A549 (cell line): Measurements from ENCODE around the gene PHYKPL.

Experiments used
- EP300 ChIP-seq, 2 experiments: fragments of >200 bp; sonication (Bioruptor Twin); formaldehyde crosslinking; IDR thresholded peaks; 2 replicates in 1 of 2; 3 replicates in 1 of 2; pipeline ENCODE4 v1.6.1; 2016 to 2017
- HDAC2 ChIP-seq: fragments of 200-600 bp; sonication (generic); IDR thresholded peaks from 2 replicates; pipeline ENCODE4 v1.6.1; 2016
- POLR2A ChIP-seq: IDR thresholded peaks from 2 replicates; pipeline ENCODE4 v1.6.1; 2012; ENCODE audit warnings: mild to moderate bottlenecking, low read length
- RAD21 ChIP-seq, 2 experiments: fragments of >200 bp in 1 of 2; sonication (Bioruptor Twin) in 1 of 2; formaldehyde crosslinking in 1 of 2; IDR thresholded peaks in 1 of 2; conservative IDR thresholded peaks in 1 of 2; 2 replicates in 1 of 2; 3 replicates in 1 of 2; pipeline ENCODE4 v1.6.1; 2012 to 2018; ENCODE audit warnings: inconsistent platforms in 1 of 2
- SMC3 ChIP-seq: fragments of >200 bp; sonication (Bioruptor Twin); formaldehyde crosslinking; IDR thresholded peaks from 3 replicates; pipeline ENCODE4 v1.6.1; 2018; ENCODE audit warnings: inconsistent platforms
- TF ChIP-seq, protein P1 (sequence below): fragments of >200 bp; sonication (Bioruptor Twin); formaldehyde crosslinking; IDR thresholded peaks from 3 replicates; pipeline ENCODE4 v1.5.1; 2016
- TF ChIP-seq, protein P2 (sequence below): fragments of 250-450 bp; sonication (Bioruptor Pico); IDR thresholded peaks from 2 replicates; pipeline ENCODE4 v1.5.0; 2021; ENCODE audit warnings: mild to moderate bottlenecking, moderate library complexity, borderline replicate concordance
- TF ChIP-seq, protein P3 (sequence below): fragments of 200-600 bp; sonication (generic); IDR thresholded peaks from 2 replicates; pipeline ENCODE4 v1.6.1; 2016; ENCODE audit warnings: antibody characterized with exemption, mild to moderate bottlenecking, moderate library complexity

DNA sequence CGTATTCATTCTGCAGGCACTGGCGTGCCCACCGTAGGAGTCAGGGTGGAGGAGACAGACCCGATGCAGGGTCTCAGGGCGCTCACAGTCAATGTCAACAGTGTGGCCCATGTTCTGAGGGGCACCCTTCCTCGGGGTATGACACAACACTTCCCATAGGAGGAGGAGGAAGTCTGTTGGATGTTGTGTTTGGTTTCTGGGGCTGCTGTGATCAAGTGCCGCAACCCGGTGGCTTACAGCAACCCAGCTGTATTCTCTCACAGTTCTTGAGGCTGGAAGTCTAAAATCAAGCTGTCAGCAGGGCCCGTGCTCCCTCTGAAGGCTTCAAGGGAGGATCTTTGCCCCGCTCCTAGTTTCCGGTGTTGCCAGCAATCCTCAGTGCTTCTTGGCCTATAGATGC lies 33.9 kb downstream of the PHYKPL start:
- TF ChIP-seq, protein P1, sequence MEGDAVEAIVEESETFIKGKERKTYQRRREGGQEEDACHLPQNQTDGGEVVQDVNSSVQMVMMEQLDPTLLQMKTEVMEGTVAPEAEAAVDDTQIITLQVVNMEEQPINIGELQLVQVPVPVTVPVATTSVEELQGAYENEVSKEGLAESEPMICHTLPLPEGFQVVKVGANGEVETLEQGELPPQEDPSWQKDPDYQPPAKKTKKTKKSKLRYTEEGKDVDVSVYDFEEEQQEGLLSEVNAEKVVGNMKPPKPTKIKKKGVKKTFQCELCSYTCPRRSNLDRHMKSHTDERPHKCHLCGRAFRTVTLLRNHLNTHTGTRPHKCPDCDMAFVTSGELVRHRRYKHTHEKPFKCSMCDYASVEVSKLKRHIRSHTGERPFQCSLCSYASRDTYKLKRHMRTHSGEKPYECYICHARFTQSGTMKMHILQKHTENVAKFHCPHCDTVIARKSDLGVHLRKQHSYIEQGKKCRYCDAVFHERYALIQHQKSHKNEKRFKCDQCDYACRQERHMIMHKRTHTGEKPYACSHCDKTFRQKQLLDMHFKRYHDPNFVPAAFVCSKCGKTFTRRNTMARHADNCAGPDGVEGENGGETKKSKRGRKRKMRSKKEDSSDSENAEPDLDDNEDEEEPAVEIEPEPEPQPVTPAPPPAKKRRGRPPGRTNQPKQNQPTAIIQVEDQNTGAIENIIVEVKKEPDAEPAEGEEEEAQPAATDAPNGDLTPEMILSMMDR = no peak
- TF ChIP-seq POLR2A (no peak), SMC3 (no peak), HDAC2 (no peak), EP300 (IDR thresholded peaks at IDR 0.05) (no peak), RAD21 (conservative IDR thresholded peaks at IDR 0.05 in 1 of 2, IDR thresholded peaks at IDR 0.05 in 1 of 2) (no peak)
- TF ChIP-seq, protein P2, sequence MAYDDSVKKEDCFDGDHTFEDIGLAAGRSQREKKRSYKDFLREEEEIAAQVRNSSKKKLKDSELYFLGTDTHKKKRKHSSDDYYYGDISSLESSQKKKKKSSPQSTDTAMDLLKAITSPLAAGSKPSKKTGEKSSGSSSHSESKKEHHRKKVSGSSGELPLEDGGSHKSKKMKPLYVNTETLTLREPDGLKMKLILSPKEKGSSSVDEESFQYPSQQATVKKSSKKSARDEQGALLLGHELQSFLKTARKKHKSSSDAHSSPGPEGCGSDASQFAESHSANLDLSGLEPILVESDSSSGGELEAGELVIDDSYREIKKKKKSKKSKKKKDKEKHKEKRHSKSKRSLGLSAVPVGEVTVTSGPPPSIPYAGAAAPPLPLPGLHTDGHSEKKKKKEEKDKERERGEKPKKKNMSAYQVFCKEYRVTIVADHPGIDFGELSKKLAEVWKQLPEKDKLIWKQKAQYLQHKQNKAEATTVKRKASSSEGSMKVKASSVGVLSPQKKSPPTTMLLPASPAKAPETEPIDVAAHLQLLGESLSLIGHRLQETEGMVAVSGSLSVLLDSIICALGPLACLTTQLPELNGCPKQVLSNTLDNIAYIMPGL (CRISPR knock-in tag) = no peak
- TF ChIP-seq, protein P3, sequence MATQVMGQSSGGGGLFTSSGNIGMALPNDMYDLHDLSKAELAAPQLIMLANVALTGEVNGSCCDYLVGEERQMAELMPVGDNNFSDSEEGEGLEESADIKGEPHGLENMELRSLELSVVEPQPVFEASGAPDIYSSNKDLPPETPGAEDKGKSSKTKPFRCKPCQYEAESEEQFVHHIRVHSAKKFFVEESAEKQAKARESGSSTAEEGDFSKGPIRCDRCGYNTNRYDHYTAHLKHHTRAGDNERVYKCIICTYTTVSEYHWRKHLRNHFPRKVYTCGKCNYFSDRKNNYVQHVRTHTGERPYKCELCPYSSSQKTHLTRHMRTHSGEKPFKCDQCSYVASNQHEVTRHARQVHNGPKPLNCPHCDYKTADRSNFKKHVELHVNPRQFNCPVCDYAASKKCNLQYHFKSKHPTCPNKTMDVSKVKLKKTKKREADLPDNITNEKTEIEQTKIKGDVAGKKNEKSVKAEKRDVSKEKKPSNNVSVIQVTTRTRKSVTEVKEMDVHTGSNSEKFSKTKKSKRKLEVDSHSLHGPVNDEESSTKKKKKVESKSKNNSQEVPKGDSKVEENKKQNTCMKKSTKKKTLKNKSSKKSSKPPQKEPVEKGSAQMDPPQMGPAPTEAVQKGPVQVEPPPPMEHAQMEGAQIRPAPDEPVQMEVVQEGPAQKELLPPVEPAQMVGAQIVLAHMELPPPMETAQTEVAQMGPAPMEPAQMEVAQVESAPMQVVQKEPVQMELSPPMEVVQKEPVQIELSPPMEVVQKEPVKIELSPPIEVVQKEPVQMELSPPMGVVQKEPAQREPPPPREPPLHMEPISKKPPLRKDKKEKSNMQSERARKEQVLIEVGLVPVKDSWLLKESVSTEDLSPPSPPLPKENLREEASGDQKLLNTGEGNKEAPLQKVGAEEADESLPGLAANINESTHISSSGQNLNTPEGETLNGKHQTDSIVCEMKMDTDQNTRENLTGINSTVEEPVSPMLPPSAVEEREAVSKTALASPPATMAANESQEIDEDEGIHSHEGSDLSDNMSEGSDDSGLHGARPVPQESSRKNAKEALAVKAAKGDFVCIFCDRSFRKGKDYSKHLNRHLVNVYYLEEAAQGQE = no peak
